Posterior vena cava (tissue), 2 donors: ENCODE measurements around the gene KIF3B. TPM values are rescaled to one million over a fixed set of nuclear protein-coding genes. Genes with fewer than 3 reads are reported as not detected.

Experiments used
- DNase-seq: peaks from one replicate; pipeline ENCODE4 v3.0.0-alpha.2; 2020; ENCODE audit warnings: low spot score
- intact Hi-C, 2 donors: fragments of 100-400 bp; cut with DNase I; formaldehyde crosslinking; loops; one replicate each; pipeline versions ENCODE4 v1.14.1 to v1.14.2; 2022 to 2023
- long read RNA-seq, 2 donors: library from polyadenylated mRNA; unstranded; transcript quantifications; one replicate each; pipeline ENCODE4 v2.0.0, GENCODE V29; 2020 to 2021
- total RNA-seq, 2 donors: library from RNA; stranded (reverse); fragmentation: NEBNext Ultra II Directional; extraction: Animal tissue kit (Norgen Biotek cat#: 25700); gene quantifications; one replicate each; pipeline ENCODE4 v1.2.1, GENCODE V29; 2021
- donor health status: DM: yes; HTN: yes; CAD: no.
- donor health status: DM: yes; HTN: yes; CAD: no.

The KIF3B gene
- total RNA-seq: 10 to 100 TPM; 26.2 to 28.8 TPM
- long read RNA-seq, donor 1, partial matches to known transcripts: 2 of 3 reads
- long read RNA-seq, donor 1, other reads (novel, unspliced or antisense): 1 of 3 reads
- long read RNA-seq, donor 2, partial matches to known transcripts: 14 of 20 reads
- long read RNA-seq, donor 2, other reads (novel, unspliced or antisense): 6 of 20 reads

- peak; percentile 96 for DNase-seq
- intact Hi-C loops: loop anchor here in 1 of 2 donors (1.0 kb wide), 1 partner anchor 18 kb away; no protein-coding TSS in a partner anchor
Measured at GRCh38 chr20:32277361-32278198, at the start of gene KIF3B. Gene KIF3B (plus strand): TSS chr20:32277651. CDS start chr20:32309778, 32,127 bp downstream.

GRCh38 chr20:32227744-32228688 is 49.4 kb upstream of the KIF3B start:
- peak; percentile 53 for DNase-seq

GRCh38 chr20:32229251-32229747 is 48.2 kb upstream of the KIF3B start:
- intact Hi-C loops: no loop called here
- DNase-seq: no peak

More at GRCh38 chr20:32227744-32228688, 49.4 kb upstream of the KIF3B start:
- intact Hi-C loops: no loop called here

GRCh38 chr20:32230707-32231106 is 46.7 kb upstream of the KIF3B start:
- intact Hi-C loops: no loop called here
- DNase-seq: no peak

- intact Hi-C loops: no loop called here
- DNase-seq: no peak
Measured at GRCh38 chr20:32231245-32231644, 46.2 kb upstream of the KIF3B start.

GRCh38 chr20:32231847-32232246 is 45.6 kb upstream of the KIF3B start:
- intact Hi-C loops: no loop called here
- peak; percentile 42 for DNase-seq

GRCh38 chr20:32232326-32232886 is 45.0 kb upstream of the KIF3B start:
- intact Hi-C loops: no loop called here
- DNase-seq: no peak

- intact Hi-C loops: no loop called here
- DNase-seq: no peak
Measured at GRCh38 chr20:32233286-32233685, 44.2 kb upstream of the KIF3B start.

- intact Hi-C loops: no loop called here
- DNase-seq: no peak
Measured at GRCh38 chr20:32234135-32234808, 43.2 kb upstream of the KIF3B start.

- DNase-seq: no peak
- intact Hi-C loops: no loop called here
Measured at GRCh38 chr20:32235331-32236047, 42.0 kb upstream of the KIF3B start.

- no peak for DNase-seq
- intact Hi-C loops: no loop called here
Measured at GRCh38 chr20:32236048-32236533, 41.4 kb upstream of the KIF3B start.

GRCh38 chr20:32236819-32237218 is 40.6 kb upstream of the KIF3B start:
- no peak for DNase-seq
- intact Hi-C loops: no loop called here

- intact Hi-C loops: no loop called here
- no peak for DNase-seq
Measured at GRCh38 chr20:32237419-32237818, 40.0 kb upstream of the KIF3B start.

GRCh38 chr20:32238483-32239425 is 38.7 kb upstream of the KIF3B start:
- no peak for DNase-seq
- intact Hi-C loops: no loop called here

- no peak for DNase-seq
Measured at GRCh38 chr20:32240205-32240604, 37.2 kb upstream of the KIF3B start.

GRCh38 chr20:32241807-32242206 is 35.6 kb upstream of the KIF3B start:
- DNase-seq: no peak
- intact Hi-C loops: no loop called here

More at GRCh38 chr20:32240205-32240604, 37.2 kb upstream of the KIF3B start:
- intact Hi-C loops: no loop called here
